Testis (tissue), 3 donors: ENCODE measurements around the gene PPIG. TPM values are rescaled to one million over a fixed set of nuclear protein-coding genes. Genes with fewer than 3 reads are reported as not detected.

Experiments used
- DNase-seq: peaks from one replicate; pipeline ENCODE4 v3.0.0-alpha.2; 2019
- H3K27ac ChIP-seq, 2 donors: fragments of 200-600 bp; sonication (generic); one replicate each; pipeline ENCODE4 v1.5.1; 2019
- H3K27me3 ChIP-seq: fragments of 200-600 bp; sonication (generic); one replicate; pipeline ENCODE4 v1.5.1; 2019
- H3K36me3 ChIP-seq: fragments of 200-600 bp; sonication (generic); one replicate; pipeline ENCODE4 v1.5.1; 2017; ENCODE audit warnings: low read depth; ENCODE audit errors: missing control alignments
- H3K4me1 ChIP-seq: fragments of 200-600 bp; sonication (generic); one replicate; pipeline ENCODE4 v1.5.1; 2019
- H3K4me3 ChIP-seq, 2 donors: fragments of 200-600 bp; sonication (generic); one replicate each; pipeline ENCODE4 v1.5.1; 2017 to 2019
- H3K9me3 ChIP-seq: fragments of 200-600 bp; sonication (generic); one replicate; pipeline ENCODE4 v1.5.1; 2017
- POLR2A ChIP-seq: fragments of 450-650 bp; IDR thresholded peaks from one replicate; pipeline ENCODE4 v1.6.1; 2017; ENCODE audit warnings: antibody characterized with exemption, mild to moderate bottlenecking, moderate library complexity
- WGBS, 2 donors: methylation state at CpG; one replicate each; pipeline ENCODE4 v1.1.5; 2018; 5-methylcytosine and 5-hydroxymethylcytosine counted together
- intact Hi-C: fragments of 100-400 bp; cut with DNase I; formaldehyde crosslinking; loops from one replicate; pipeline ENCODE4 v1.15.1; 2023; ENCODE audit warnings: low total_unique reads
- polyA plus RNA-seq: library from polyadenylated mRNA; stranded (reverse); fragments of 350-450 nt; fragmentation: Illumina TruSeq; extraction: RNeasy Lipid Tissue Mini Kit (QIAGEN cat#74804); gene quantifications from one replicate; pipeline ENCODE4 v1.2.3, GENCODE V29; 2014; ENCODE audit warnings: low read depth, low replicate concordance; ENCODE audit not compliant: insufficient read depth
- total RNA-seq, 2 donors: library from RNA; depleted of rRNA; stranded (reverse); fragments of >200 nt; gene quantifications; one replicate each; pipeline ENCODE4 v1.2.3, GENCODE V29; 2016
- TF ChIP-seq, protein P1 (sequence below), 3 experiments: fragments of 450-650 bp in 2 of 3; fragments of 200-600 bp in 1 of 3; sonication (generic) in 1 of 3; IDR thresholded peaks; one replicate each; pipeline ENCODE4 v1.5.1; 2016 to 2019; ENCODE audit warnings: antibody characterized with exemption in 3 of 3, mild to moderate bottlenecking in 2 of 3, moderate library complexity in 1 of 3

Gene PPIG
- total and polyA plus RNA-seq, 3 donors from 2014 or later: 6.9 to 48.0 (median 40.8) TPM

DNA sequence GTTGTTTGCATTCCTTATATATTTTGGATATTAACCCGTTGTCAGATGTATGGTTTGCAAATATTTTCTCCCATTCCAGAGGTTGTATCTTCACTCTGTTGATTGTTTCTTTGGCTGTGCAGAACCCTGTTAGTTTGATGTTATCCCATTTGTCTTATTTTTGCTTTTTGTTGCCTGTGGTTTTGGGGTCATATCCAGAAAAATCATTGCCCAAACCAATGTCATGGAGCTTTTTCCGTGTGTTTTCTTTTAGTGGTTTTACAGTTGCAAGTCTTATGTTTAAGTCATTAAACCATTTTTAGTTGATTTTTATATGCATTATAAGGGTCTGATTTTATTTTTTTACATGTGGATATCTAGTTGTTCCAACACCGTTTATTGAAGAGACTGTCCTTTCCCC, 35.8 kb downstream of the PPIG start:
- Histone ChIP-seq H3K36me3 (no peaks in the 10 kb centered on the region), H3K4me1 (no peaks in the 10 kb centered on the region), H3K4me3 (no peak overlapping the region), H3K27ac (no peak overlapping the region), H3K27me3 (no peaks in the 10 kb centered on the region), H3K9me3 (no peaks in the 10 kb centered on the region)
- intact Hi-C loops: no loop called here
- WGBS, 2 donors: 49 to 50% methylated on average over 3 of the region's 3 CpGs
- DNase-seq: no peak
- TF ChIP-seq, protein P1, sequence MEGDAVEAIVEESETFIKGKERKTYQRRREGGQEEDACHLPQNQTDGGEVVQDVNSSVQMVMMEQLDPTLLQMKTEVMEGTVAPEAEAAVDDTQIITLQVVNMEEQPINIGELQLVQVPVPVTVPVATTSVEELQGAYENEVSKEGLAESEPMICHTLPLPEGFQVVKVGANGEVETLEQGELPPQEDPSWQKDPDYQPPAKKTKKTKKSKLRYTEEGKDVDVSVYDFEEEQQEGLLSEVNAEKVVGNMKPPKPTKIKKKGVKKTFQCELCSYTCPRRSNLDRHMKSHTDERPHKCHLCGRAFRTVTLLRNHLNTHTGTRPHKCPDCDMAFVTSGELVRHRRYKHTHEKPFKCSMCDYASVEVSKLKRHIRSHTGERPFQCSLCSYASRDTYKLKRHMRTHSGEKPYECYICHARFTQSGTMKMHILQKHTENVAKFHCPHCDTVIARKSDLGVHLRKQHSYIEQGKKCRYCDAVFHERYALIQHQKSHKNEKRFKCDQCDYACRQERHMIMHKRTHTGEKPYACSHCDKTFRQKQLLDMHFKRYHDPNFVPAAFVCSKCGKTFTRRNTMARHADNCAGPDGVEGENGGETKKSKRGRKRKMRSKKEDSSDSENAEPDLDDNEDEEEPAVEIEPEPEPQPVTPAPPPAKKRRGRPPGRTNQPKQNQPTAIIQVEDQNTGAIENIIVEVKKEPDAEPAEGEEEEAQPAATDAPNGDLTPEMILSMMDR (IDR thresholded peaks at IDR 0.05): no peak
- no peak for TF ChIP-seq POLR2A

DNA sequence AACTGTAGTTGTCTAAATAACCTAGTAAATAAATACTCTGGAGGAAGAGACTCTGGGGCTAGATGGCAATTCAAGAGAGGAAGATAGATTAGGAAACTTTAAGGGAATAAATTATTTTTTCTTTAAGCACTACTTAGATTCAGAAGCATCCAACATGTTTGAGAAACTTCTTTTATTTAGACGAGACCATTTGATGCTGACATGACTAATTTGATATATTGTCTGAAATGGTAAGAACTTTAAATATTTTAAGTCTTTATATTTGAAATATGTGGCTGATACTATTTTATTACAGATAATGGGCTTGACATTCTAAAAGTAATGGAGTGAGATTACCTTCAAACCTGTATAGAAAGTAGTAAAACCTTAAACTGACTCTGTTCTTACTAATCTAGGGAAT, 36.4 kb downstream of the PPIG start:
- TF ChIP-seq POLR2A: no peak
- TF ChIP-seq, protein P1 (IDR thresholded peaks at IDR 0.05): no peak
- no peaks in the 10 kb centered on the region for H3K36me3 ChIP-seq

DNA sequence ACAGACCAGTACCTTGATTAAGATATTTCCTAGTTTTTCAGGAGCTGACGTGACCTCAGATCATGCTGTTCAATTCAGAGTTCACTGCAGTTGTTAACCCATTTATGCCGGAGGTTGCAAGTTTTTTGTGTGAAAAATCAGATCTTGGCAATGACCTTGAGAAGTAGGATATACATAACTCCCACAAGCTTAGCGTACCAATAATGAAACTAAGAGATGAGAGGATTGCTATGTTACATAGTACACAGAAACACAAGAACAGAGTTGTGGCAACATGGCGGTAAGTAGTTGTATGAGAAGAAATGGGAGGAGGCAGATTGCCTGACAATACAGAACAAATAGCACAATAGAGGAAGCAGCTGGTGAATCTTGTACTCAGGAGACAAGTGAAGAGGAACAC, 39.1 kb downstream of the PPIG start:
- TF ChIP-seq, protein P1 (IDR thresholded peaks at IDR 0.05): no peak
- no peak for TF ChIP-seq POLR2A
- intact Hi-C loops: no loop called here
- H3K4me3 ChIP-seq: no peak overlapping the region
- no peak overlapping the region for H3K27ac ChIP-seq
- no peaks in the 10 kb centered on the region for H3K36me3 ChIP-seq
- 58 to 67% methylated on average over 4 of the region's 4 CpGs for WGBS, 2 donors
- DNase-seq: no peak
- H3K9me3 ChIP-seq: no peaks in the 10 kb centered on the region
- H3K4me1 ChIP-seq: no peaks in the 10 kb centered on the region
- no peaks in the 10 kb centered on the region for H3K27me3 ChIP-seq

More for the DNA sequence above, 36.4 kb downstream of the PPIG start:
- no peak overlapping the region for H3K4me3 ChIP-seq
- no peak overlapping the region for H3K27ac ChIP-seq
- H3K9me3 ChIP-seq: no peaks in the 10 kb centered on the region
- 82 to 83% methylated on average over 1 of the region's 1 CpG for WGBS, 2 donors
- no peaks in the 10 kb centered on the region for H3K27me3 ChIP-seq
- intact Hi-C loops: no loop called here
- no peaks in the 10 kb centered on the region for H3K4me1 ChIP-seq
- DNase-seq: no peak

DNA sequence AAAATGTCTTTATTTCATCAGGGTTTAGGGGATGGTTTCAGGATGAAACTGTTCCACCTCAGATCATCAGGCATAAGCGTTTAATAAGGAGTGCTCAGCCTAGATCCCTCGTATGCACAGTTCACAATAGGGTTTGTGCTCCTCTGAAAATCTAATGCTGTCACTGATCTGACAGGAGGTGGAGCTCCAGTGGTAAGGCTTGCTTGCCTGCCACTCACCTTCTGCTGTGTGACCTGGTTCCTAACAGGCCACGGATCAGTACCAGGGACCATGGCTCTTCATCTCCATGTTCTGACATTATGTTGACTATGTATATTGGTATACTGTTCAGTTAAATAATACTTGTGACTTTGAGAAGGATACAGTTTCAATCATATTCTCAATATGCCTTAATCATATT, 41.6 kb downstream of the PPIG start:
- H3K36me3 ChIP-seq: no peaks in the 10 kb centered on the region
- H3K9me3 ChIP-seq: no peaks in the 10 kb centered on the region
- no peak for TF ChIP-seq POLR2A
- TF ChIP-seq, protein P1 (IDR thresholded peaks at IDR 0.05): no peak
- no peak overlapping the region for H3K4me3 ChIP-seq
- intact Hi-C loops: no loop called here
- H3K27me3 ChIP-seq: no peaks in the 10 kb centered on the region
- 92 to 94% methylated on average over 3 of the region's 3 CpGs for WGBS, 2 donors
- no peak for DNase-seq
- H3K27ac ChIP-seq: no peak overlapping the region
- no peaks in the 10 kb centered on the region for H3K4me1 ChIP-seq

DNA sequence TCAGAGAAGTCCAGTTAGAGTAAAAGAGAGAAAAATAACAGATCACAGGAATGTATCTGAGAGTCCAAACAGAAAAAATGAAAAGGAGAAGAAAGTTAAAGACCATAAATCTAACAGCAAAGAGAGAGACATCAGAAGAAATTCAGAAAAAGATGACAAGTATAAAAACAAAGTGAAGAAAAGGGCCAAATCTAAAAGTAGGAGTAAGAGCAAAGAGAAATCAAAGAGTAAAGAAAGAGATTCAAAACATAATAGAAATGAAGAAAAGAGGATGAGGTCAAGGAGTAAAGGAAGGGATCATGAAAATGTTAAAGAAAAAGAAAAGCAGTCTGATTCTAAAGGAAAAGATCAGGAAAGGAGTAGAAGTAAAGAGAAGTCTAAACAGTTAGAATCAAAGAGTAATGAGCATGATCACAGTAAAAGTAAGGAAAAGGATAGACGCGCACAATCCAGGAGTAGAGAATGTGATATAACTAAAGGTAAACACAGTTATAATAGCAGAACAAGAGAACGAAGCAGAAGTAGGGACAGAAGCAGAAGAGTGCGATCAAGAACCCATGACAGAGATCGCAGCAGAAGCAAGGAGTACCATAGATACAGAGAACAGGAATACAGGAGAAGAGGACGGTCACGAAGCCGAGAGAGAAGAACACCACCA, 52.4 kb downstream of the PPIG start:
- WGBS, 2 donors: 95 to 98% methylated on average over 8 of the region's 8 CpGs

More for the DNA sequence above, 52.4 kb downstream of the PPIG start:
- no peaks in the 10 kb centered on the region for H3K4me1 ChIP-seq
- intact Hi-C loops: no loop called here
- DNase-seq: no peak
- H3K36me3 ChIP-seq: no peaks in the 10 kb centered on the region
- no peaks in the 10 kb centered on the region for H3K9me3 ChIP-seq
- no peak overlapping the region for H3K4me3 ChIP-seq
- H3K27ac ChIP-seq: no peak overlapping the region
- no peaks in the 10 kb centered on the region for H3K27me3 ChIP-seq
- no peak for TF ChIP-seq POLR2A
- TF ChIP-seq, protein P1 (IDR thresholded peaks at IDR 0.05): no peak
